DND-41 (cell line): ENCODE results near the gene CENPA.

ENCODE experiments used
- ATAC-seq: fragments of 200-7000 bp; cut with Tn5 transposase; 3 replicates; pipeline ENCODE4 v1.9.1; 2021; ENCODE audit warnings: low read depth; ENCODE audit not compliant: insufficient read depth
- DNase-seq: peaks from one replicate; pipeline ENCODE4 v3.0.0-alpha.2; 2020
- H2AFZ ChIP-seq: 2 replicates; pipeline ENCODE4 v1.6.0; 2012; ENCODE audit warnings: low read depth, low read length
- H3K27ac ChIP-seq: 2 replicates; pipeline ENCODE4 v1.5.1; 2012; ENCODE audit warnings: low read length, inconsistent platforms
- H3K27me3 ChIP-seq: fragments of 200-600 bp; sonication (generic); 2 replicates; pipeline ENCODE4 v1.6.0; 2012; ENCODE audit warnings: low read length, mild to moderate bottlenecking, inconsistent platforms; ENCODE audit not compliant: insufficient read depth, poor library complexity
- H3K36me3 ChIP-seq: 2 replicates; pipeline ENCODE4 v1.5.1; 2012; ENCODE audit warnings: low read length, inconsistent platforms; ENCODE audit not compliant: insufficient read depth
- H3K4me1 ChIP-seq: 2 replicates; pipeline ENCODE4 v1.5.1; 2012; ENCODE audit warnings: mild to moderate bottlenecking, low read length; ENCODE audit not compliant: insufficient read depth
- H3K4me2 ChIP-seq: 2 replicates; pipeline ENCODE4 v1.6.0; 2012; ENCODE audit warnings: mild to moderate bottlenecking, moderate library complexity, low read length, inconsistent platforms; ENCODE audit not compliant: insufficient read depth
- H3K4me3 ChIP-seq, 2 experiments: fragments of 200-600 bp in 1 of 2; shearing (Covaris generic) in 1 of 2; 2 replicates each; pipeline ENCODE4 v1.5.1; 2012 to 2016; ENCODE audit warnings: inconsistent platforms in 2 of 2, low read length in 2 of 2, mild to moderate bottlenecking in 2 of 2, low read depth in 1 of 2, moderate library complexity in 1 of 2
- H3K79me2 ChIP-seq: 2 replicates; pipeline ENCODE4 v1.6.0; 2012; ENCODE audit warnings: low read length, inconsistent platforms; ENCODE audit not compliant: insufficient read depth
- H3K9ac ChIP-seq: 2 replicates; pipeline ENCODE4 v1.6.0; 2012; ENCODE audit warnings: low read depth, mild to moderate bottlenecking, inconsistent platforms, low read length, moderate library complexity
- H3K9me3 ChIP-seq: 2 replicates; pipeline ENCODE4 v1.5.1; 2012; ENCODE audit warnings: low read length, moderate library complexity, mild to moderate bottlenecking, inconsistent platforms; ENCODE audit not compliant: insufficient read depth, severe bottlenecking
- H4K20me1 ChIP-seq: 2 replicates; pipeline ENCODE4 v1.6.0; 2012; ENCODE audit warnings: low read length; ENCODE audit not compliant: insufficient read depth
- CTCF ChIP-seq: IDR thresholded peaks from 2 replicates; pipeline ENCODE4 v1.5.1; 2012; ENCODE audit warnings: borderline replicate concordance, low read length, moderate library complexity, mild to moderate bottlenecking; ENCODE audit not compliant: poor library complexity, severe bottlenecking; ENCODE audit errors: extremely low read depth
- EZH2 ChIP-seq: IDR thresholded peaks from 3 replicates; pipeline ENCODE4 v1.6.1; 2012; ENCODE audit warnings: borderline replicate concordance, low read depth, mild to moderate bottlenecking, moderate library complexity, low read length, inconsistent platforms; ENCODE audit not compliant: severe bottlenecking

Gene CENPA

GRCh38 chr2:26742048-26742770 is 43.6 kb upstream of the CENPA start:
- Histone ChIP-seq H3K27me3 (no peaks in the 10 kb centered on the region), H3K4me1 (no peaks in the 10 kb centered on the region), H3K4me2 (no peak overlapping the region), H3K4me3 (no peak overlapping the region), H3K27ac (no peak overlapping the region), H3K9ac (no peak overlapping the region), H3K36me3 (no peaks in the 10 kb centered on the region), H2AFZ (no peak overlapping the region), H3K79me2 (no peaks in the 10 kb centered on the region), H4K20me1 (peaks cover 5% of the 10 kb centered on the region; the same call in 1 of the 2 replicates), H3K9me3 (no peaks in the 10 kb centered on the region)
- no peak for ATAC-seq
- no peak for DNase-seq
- TF ChIP-seq CTCF (no peak), EZH2 (no peak)

GRCh38 chr2:26743852-26744251 is 42.0 kb upstream of the CENPA start:
- no peaks in the 10 kb centered on the region for H3K79me2 ChIP-seq
- no peak overlapping the region for H3K9ac ChIP-seq
- DNase-seq, result no peak
- H3K27ac ChIP-seq, result no peak overlapping the region
- H3K4me2 ChIP-seq, result no peak overlapping the region
- no peak for ATAC-seq
- no peaks in the 10 kb centered on the region for H3K9me3 ChIP-seq
- H3K36me3 ChIP-seq, result no peaks in the 10 kb centered on the region
- H3K4me1 ChIP-seq, result no peaks in the 10 kb centered on the region
- TF ChIP-seq EZH2 (no peak), CTCF (no peak)
- no peaks in the 10 kb centered on the region for H3K27me3 ChIP-seq
- no peak overlapping the region for H2AFZ ChIP-seq
- H3K4me3 ChIP-seq, result no peak overlapping the region
- H4K20me1 ChIP-seq, result peaks cover 5% of the 10 kb centered on the region; the same call in 1 of the 2 replicates

GRCh38 chr2:26744953-26745352 is 40.9 kb upstream of the CENPA start:
- Histone ChIP-seq H3K79me2 (no peaks in the 10 kb centered on the region), H3K4me1 (no peaks in the 10 kb centered on the region), H3K27ac (no peak overlapping the region), H3K4me2 (no peak overlapping the region), H3K9me3 (no peaks in the 10 kb centered on the region), H3K36me3 (no peaks in the 10 kb centered on the region), H2AFZ (no peak overlapping the region), H3K27me3 (no peaks in the 10 kb centered on the region), H3K4me3 (no peak overlapping the region), H3K9ac (no peak overlapping the region), H4K20me1 (peaks cover 5% of the 10 kb centered on the region; the same call in 1 of the 2 replicates)
- DNase-seq (no peak), ATAC-seq (no peak)
- TF ChIP-seq CTCF (no peak), EZH2 (no peak)
